Measurements from ENCODE around the gene SETD4. TPM values are rescaled to one million over a fixed set of nuclear protein-coding genes. Genes with fewer than 3 reads are reported as not detected.

SETD4 gene
- total and polyA plus RNA-seq, 2 of the 8 experiments (the other 6 are each of a cell fraction or from before 2014, with no cell fraction given) = 20.1 to 46.6 TPM

DNA sequence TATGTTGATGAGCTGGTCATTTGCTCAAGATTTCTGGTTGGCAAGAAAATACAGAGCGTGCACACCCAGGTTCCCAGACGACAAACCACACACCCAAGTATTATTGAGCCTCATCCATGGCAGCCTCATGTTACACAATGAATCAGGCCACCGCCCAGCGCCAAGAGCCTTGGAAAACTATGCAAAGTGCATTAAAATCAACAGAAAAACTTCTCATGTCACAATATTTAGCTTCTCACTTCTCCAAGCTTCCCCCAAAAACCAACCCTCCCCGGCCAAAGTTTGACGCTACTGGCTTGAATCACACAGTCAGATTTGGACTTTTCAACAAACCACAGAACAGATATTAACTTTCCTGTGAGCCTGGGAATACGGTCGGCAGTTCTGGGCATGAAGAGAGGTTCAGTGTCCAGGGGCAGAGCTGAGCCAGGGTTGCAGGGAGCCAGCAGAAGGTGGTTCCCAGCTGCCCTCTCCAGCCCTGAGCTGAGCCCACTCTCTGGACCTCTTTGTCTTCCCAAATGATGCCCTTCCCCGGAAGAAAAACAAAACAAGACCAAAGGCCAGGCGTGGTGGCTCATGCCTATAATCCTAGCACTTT lies 71.1 kb downstream of the SETD4 start:
- no peaks in the 10 kb centered on the region for H3K36me3 ChIP-seq (ENCODE audit: control insufficient read depth in 2 of 4, insufficient read depth in 4 of 4, low read length in 3 of 4)
- FAIRE-seq = no peak
- H4K8ac ChIP-seq (ENCODE audit: extremely low read depth, insufficient read depth, low read length) = no peak overlapping the region
- H3K79me1 ChIP-seq (ENCODE audit: low read depth, low read length) = no peaks in the 10 kb centered on the region
- H4K5ac ChIP-seq (ENCODE audit: insufficient read length, low read depth, low read length) = no peak overlapping the region
- no peak overlapping the region for H2AK5ac ChIP-seq (ENCODE audit: low read depth, low read length)
- no peak overlapping the region for H4K91ac ChIP-seq (replicated peaks; ENCODE audit: insufficient read length, low read length)
- no peak overlapping the region for H3K56ac ChIP-seq (replicated peaks; ENCODE audit: insufficient read length, low read depth, low read length)
- no peak overlapping the region for H3K4ac ChIP-seq (replicated peaks; ENCODE audit: insufficient read length, low read depth, low read length)
- no peak overlapping the region for H3K4me2 ChIP-seq (ENCODE audit: insufficient read depth in 1 of 2, low read depth in 2 of 2, low read length in 2 of 2)
- ChIA-PET POLR2A (ENCODE audit: partially characterized antibody) (no interaction called here), CTCF (ENCODE audit: partially characterized antibody) (interaction anchor here (0.7 to 1.4 kb wide), 6 partner anchors 9 to 1296 kb away, joined by 3 to 4 read pairs (median 3); no protein-coding TSS in a partner anchor)
- H3K79me2 ChIP-seq (ENCODE audit: control insufficient read depth in 1 of 2, insufficient read depth in 2 of 2, low read length in 2 of 2) = no peaks in the 10 kb centered on the region
- 87% methylated on average over 10 of the region's 10 CpGs; no CpG with 5 or more reads in 1 of the 2 experiments for WGBS, 2 experiments (ENCODE audit: extremely low coverage in 1 of 2, insufficient coverage in 1 of 2, insufficient read length in 1 of 2, insufficient replicate concordance in 2 of 2, low coverage in 1 of 2, low lambda C conversion rate in 2 of 2, missing lambda C conversion rate in 1 of 2)
- H3K9ac ChIP-seq (replicated peaks in 1 of 4; ENCODE audit: extremely low read depth in 1 of 4, low read depth in 3 of 4, low read length in 3 of 4) = no peak overlapping the region
- H3K23ac ChIP-seq (ENCODE audit: insufficient read length) = no peak overlapping the region
- no peak overlapping the region for H3K27ac ChIP-seq (ENCODE audit: low read depth, low read length)
- 0 out of 4 replicates have a peak, but pooled peaks cover 0 to 3% of the 10 kb centered on the region in 2 experiments for H3K9me3 ChIP-seq (ENCODE audit: insufficient read depth in 2 of 2, low read depth in 1 of 2, low read length in 1 of 2)
- TF ChIP-seq, protein P1, sequence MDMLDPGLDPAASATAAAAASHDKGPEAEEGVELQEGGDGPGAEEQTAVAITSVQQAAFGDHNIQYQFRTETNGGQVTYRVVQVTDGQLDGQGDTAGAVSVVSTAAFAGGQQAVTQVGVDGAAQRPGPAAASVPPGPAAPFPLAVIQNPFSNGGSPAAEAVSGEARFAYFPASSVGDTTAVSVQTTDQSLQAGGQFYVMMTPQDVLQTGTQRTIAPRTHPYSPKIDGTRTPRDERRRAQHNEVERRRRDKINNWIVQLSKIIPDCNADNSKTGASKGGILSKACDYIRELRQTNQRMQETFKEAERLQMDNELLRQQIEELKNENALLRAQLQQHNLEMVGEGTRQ (IDR thresholded peaks at IDR 0.05; ENCODE audit: low read length) = no peak
- TF ChIP-seq TEAD4 (IDR thresholded peaks at IDR 0.05; ENCODE audit: low read depth, low read length) = no peak
- no peak overlapping the region for H3K18ac ChIP-seq (ENCODE audit: extremely low read depth, low read length)
- no peak overlapping the region for H2BK20ac ChIP-seq (ENCODE audit: low read length)
- no peak overlapping the region for H3K14ac ChIP-seq (ENCODE audit: insufficient read length)
- no peak overlapping the region for H2AFZ ChIP-seq (ENCODE audit: low read length)
- H3K4me1 ChIP-seq (replicated peaks in 1 of 4; ENCODE audit: control insufficient read depth in 3 of 4, insufficient read depth in 4 of 4, low read length in 3 of 4) = no peaks in the 10 kb centered on the region
- no peak overlapping the region for H2BK15ac ChIP-seq (ENCODE audit: low read length)
- peaks cover 0 to 2% of the 10 kb centered on the region in 2 experiments for H4K20me1 ChIP-seq (replicated peaks in 1 of 2; ENCODE audit: control insufficient read depth in 1 of 2, insufficient read depth in 2 of 2, low read length in 2 of 2)
- peaks cover 17% of the 10 kb centered on the region; the same call in 1 of the 2 replicates for H3K23me2 ChIP-seq (ENCODE audit: low read depth, low read length)
- H2BK120ac ChIP-seq (replicated peaks; ENCODE audit: low read depth, low read length) = no peak overlapping the region
- H2BK5ac ChIP-seq (ENCODE audit: low read depth, low read length) = no peak overlapping the region
- H2BK12ac ChIP-seq (ENCODE audit: low read depth, low read length) = no peak overlapping the region
- DNase-seq (ENCODE audit: low read depth in 1 of 2, low spot score in 2 of 2) = no peak
- H3K4me3 ChIP-seq (ENCODE audit: extremely low read depth in 1 of 4, insufficient read depth in 2 of 4, low read depth in 3 of 4, low read length in 4 of 4) = no peak overlapping the region
- no peaks in the 10 kb centered on the region for H3K27me3 ChIP-seq (replicated peaks in 1 of 4; ENCODE audit: control insufficient read depth in 3 of 4, extremely low read depth in 1 of 4, insufficient read depth in 3 of 4, low read length in 3 of 4)
